HT1080 (cell line): ENCODE data around the gene NT5C. TPM values are rescaled to one million over a fixed set of nuclear protein-coding genes. Genes with fewer than 3 reads are reported as not detected.
"Not testable (repeated sequence)": the region's sequence is repeated elsewhere in the genome, so short reads cannot be mapped to it uniquely, and the experiment has no call there.

Source experiments
- DNase-seq: peaks from one replicate; pipeline ENCODE4 v3.0.0-alpha.2; 2015; ENCODE audit warnings: low read depth
- total RNA-seq: library from RNA; depleted of rRNA; stranded (reverse); fragments of >200 nt; shearing (Covaris generic); gene quantifications from 2 replicates; pipeline ENCODE4 v1.2.3, GENCODE V29; 2014

The NT5C gene
- total RNA-seq, 1 experiment from 2014 or later = 150 TPM

GRCh38 chr17:75144816-75145512, 13.4 kb upstream of the NT5C start:
- DNase-seq = no peak

GRCh38 chr17:75142236-75142971, 10.9 kb upstream of the NT5C start:
- DNase-seq = no peak

- no peak for DNase-seq
These were observed 7.0 kb upstream of the NT5C start for GRCh38 chr17:75138519-75138918.

DNA sequence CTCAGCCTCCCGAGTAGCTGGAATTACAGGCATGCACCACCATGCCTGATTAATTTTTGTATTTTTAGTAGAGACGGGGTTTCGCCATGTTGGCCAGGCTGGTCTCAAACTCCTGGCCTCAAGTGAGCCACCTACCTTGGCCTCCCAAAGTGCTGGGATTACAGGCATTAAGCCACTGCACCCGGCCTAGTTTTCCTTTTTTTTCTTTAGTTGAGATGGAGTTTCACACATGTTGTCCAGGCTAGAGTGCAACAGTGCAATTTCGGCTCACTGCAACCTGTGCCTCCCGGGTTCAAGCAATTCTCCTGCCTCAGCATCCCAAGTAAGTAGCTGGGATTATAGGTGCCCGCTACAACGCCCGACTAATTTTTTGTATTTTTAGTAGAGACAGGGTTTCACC, 6.2 kb upstream of the NT5C start:
- DNase-seq = not testable (repeated sequence)

DNA sequence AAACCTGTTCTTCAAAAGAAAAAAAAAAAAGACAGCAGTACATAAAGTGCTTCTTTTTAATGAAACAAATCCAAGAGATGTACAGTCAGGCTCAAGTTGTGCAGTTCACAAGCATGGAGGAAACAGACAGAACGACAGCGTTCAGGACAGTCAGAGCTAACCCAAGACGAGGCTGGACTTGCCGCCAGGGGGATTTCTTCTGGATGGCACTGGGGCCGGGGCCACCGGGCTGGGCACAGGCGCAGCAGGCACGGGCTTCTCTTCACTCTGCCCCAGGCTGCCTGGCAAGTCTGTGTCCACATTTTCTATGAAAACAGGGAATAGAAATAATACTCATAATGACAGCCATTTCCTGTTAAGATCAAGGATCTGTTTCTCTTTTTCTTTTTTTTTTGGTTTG, 4.4 kb upstream of the NT5C start:
- DNase-seq = no peak

- DNase-seq = no peak
These were observed 3.9 kb upstream of the NT5C start for GRCh38 chr17:75135452-75135851.

DNA sequence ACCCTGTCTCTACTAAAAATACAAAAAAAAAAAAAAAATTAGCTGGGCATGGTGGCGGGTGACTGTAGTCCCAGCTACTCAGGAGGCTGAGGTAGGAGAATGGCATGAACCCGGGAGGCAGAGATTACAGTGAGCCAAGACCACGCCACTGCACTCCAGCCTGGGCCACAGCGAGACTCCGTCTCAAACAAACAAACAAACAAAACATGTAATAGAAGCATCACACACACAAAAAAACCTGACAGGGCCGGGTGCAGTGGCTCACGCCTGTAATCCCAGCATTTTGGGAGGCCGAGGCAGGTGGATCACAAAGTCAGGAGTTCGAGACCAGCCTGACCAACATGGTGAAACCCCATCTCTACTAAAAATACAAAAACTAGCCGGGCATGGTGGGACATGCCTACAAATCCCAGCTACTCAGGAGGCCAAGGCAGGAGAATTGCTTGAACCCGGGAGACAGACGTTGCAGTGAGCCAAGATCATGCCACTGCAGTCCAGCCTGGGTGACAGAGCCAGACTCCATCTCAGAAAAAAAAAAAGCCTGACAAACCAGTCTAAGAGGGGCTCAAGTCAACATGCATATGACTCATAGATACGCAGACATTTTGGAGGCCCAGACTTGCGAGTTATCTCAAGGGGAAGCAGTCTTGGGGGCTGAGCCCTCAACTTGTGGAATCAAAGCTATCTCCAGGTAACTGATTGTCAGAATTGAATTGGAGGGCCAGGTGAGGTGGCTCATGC, 2.2 kb upstream of the NT5C start:
- DNase-seq = not testable (repeated sequence)

- no peak for DNase-seq
These were observed 1.5 kb upstream of the NT5C start for GRCh38 chr17:75133001-75133400.

DNA sequence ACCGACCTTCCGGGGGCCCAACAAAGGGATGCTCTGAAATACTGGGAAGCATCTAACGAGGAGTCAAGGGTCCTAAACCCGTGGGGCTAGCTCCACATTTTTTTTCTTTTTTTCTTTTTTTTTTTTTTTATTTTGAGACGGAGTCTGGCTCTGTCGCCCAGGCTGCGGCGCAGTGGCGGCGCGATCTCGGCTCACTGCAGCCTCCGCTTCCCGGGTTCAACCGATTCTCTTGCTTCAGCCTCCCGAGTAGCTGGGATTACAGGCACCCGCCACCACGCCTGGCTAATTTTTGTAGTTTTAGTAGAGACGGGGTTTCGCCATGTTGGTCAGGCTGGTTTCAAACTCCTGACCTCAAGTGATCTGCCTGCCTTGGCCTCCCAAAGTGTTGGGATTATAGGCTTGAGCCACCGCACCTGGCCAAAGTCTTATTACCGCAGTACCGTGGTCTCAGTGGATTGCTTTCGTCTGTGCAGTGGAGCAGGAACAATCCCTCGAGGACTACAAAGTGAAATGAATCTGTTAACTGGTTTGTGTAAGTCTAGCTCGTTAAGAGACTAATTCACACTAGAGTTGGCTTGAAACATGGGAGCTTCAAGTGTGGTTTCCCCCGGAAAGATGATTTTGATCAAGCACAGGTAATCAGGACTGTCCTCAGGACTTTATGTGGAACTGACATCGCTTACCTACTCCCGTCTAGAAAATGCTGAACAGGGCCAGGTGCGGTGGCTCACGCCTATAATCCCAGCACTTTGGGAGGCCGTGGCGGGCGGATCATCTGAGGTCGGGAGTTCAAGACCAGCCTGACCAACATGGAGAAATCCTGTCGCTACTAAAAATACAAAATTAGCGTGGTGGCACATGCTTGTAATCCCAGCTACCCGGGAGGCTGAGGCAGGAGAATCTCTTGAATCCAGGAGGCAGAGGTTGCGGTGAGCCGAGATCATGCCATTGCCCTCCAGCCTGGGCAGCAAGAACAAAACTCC, 767 bp upstream of the NT5C start:
- DNase-seq = not testable (repeated sequence)

DNA sequence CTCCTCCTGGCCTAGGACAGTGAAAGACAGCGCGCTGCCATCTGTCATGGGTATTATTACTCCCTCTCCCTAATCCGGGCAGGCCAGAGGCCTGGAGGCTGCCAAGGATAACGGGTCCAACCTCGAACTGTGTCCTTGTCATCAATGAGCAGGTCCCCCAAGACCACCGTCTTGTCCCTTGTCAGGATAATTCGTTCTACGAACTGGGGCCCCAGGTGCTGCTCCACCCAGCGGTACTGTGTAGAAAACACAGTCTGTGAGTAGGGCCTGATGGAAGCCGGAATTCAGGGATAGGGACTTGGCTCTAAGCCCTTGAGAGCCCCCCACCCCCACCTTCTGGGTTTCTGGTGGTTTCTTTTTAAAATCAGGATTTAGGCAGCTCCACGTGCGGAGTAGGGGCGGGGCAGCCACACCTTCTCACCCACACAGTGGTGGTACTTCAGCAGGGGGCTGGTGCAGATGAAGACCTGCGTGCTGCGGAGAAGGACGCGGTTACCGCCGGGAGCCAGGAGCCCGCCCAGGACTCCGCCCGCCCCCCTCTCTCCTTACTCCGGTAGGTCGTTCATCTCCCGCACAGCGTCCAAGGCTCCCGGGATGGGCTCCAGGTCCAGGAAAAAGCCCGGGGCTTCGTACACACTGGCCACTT, 787 bp downstream of the NT5C start:
- DNase-seq = peak; percentile 85

DNA sequence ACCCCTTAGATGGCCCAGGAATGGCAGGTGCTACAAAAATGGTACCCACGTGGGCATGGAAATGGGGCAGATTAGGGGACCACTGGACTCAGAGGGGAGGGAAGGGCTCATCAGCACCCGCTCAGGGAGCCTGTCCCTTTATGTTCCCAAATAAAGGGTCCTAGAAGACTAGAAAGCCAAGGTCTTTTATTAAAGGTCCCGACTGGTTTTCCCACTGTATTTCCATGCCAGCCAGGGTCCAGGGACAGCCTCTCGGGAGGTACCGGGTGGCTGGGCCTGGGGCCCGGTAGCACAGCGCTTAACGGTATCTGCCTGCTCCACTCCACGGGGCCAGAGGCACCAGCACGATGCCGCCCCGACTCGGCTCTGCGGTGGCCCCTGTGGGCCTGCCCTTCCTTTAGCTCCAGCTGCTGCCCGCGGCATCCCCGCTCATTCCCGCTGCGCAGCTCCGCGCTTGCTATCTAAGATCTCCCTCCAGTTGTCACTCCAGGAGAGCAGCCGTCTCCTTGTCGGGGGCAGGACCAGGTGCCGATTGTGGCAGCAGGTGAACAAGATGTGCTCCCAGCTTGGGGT, 1.4 kb downstream of the NT5C start:
- DNase-seq = no peak

- no peak for DNase-seq
These were observed 2.0 kb downstream of the NT5C start for GRCh38 chr17:75129576-75129975.

GRCh38 chr17:75128694-75129505, 2.6 kb downstream of the NT5C start:
- DNase-seq = no peak

- DNase-seq = not testable (repeated sequence)
These were observed 3.6 kb downstream of the NT5C start for GRCh38 chr17:75127936-75128335.

GRCh38 chr17:75126954-75127353, 4.6 kb downstream of the NT5C start:
- DNase-seq = no peak

- no peak for DNase-seq
These were observed 5.6 kb downstream of the NT5C start for GRCh38 chr17:75125984-75126383.

- no peak for DNase-seq
These were observed 6.8 kb downstream of the NT5C start for GRCh38 chr17:75124819-75125162.

DNA sequence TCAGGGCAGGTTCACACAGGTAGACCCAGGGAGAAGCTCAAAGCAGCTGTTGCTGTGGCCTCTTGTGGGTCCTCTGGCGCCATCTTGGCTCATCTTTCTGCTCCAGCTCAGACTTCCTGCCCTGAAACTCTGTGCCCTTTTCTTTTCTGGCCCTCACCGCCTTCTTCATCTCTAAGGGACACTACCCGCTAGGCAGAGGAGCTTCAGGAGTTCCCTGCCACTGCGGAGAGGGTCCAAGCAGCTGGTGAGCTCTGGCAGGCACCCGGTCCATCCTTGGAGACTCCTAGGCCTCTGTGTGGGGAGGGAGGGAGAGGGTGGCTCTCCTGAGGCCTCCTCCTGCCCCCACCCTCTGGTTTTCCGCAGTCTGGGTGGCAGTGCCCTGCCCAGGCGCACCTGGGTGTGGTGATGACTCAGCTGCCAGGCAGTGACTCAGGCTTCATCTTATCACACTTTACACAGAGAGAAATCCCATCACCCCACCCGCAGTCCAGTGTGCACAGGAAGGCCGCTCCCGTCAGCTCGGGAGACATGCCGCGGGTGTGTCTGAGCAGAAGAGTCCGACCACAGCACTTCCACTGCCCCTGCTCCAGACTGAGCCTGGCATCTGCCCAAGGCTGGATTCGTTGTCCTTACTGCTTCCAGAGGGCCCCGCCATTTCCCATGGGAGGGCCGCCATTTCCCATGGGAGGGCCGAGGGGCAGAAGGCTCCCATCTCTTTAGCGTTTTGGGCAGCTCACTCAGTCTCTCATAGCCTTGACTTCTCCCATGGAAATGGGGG, 7.3 kb downstream of the NT5C start:
- DNase-seq = peak; percentile 100

GRCh38 chr17:75118307-75118706, 13.2 kb downstream of the NT5C start:
- no peak for DNase-seq
